Keratinocyte (primary cell): Measurements from ENCODE around the gene KDM1B.

Experiments
- EZH2 ChIP-seq: IDR thresholded peaks from one replicate; pipeline ENCODE4 v1.6.1; 2012; ENCODE audit warnings: inconsistent platforms, mild to moderate bottlenecking, low read length, moderate library complexity
- TF ChIP-seq, protein P1 (sequence below), 3 experiments: IDR thresholded peaks in 1 of 3; conservative IDR thresholded peaks in 1 of 3; optimal IDR thresholded peaks in 1 of 3; 2 replicates in 2 of 3; 3 replicates in 1 of 3; pipeline versions ENCODE3 to v1.5.1; 2011; ENCODE audit warnings: low read length in 3 of 3, mild to moderate bottlenecking in 3 of 3, moderate library complexity in 2 of 3, control low read depth in 1 of 3, inconsistent platforms in 1 of 3; ENCODE audit not compliant: insufficient read depth in 2 of 3; ENCODE audit errors: extremely low read depth in 1 of 3

DNA sequence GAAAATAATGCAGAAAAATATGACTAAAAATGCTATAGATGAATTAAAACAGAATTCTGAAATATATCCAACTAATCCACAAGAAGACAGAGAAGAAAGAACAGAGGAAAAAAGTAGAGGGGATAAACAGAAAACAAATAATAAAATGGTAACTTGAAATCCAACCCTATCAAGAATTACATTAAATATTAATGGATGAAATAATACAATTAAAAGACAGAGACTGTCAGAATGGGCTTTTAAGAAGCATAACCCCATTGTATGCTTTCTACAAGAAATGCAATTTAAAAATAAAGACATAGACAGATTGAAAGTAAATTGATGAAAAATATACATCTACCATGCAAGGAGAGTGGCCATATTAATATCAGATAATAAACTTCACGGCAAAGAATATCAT lies 48.2 kb upstream of the KDM1B start:
- TF ChIP-seq, protein P1, sequence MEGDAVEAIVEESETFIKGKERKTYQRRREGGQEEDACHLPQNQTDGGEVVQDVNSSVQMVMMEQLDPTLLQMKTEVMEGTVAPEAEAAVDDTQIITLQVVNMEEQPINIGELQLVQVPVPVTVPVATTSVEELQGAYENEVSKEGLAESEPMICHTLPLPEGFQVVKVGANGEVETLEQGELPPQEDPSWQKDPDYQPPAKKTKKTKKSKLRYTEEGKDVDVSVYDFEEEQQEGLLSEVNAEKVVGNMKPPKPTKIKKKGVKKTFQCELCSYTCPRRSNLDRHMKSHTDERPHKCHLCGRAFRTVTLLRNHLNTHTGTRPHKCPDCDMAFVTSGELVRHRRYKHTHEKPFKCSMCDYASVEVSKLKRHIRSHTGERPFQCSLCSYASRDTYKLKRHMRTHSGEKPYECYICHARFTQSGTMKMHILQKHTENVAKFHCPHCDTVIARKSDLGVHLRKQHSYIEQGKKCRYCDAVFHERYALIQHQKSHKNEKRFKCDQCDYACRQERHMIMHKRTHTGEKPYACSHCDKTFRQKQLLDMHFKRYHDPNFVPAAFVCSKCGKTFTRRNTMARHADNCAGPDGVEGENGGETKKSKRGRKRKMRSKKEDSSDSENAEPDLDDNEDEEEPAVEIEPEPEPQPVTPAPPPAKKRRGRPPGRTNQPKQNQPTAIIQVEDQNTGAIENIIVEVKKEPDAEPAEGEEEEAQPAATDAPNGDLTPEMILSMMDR (optimal IDR thresholded peaks at IDR 0.05 in 1 of 3, IDR thresholded peaks at IDR 0.05 in 1 of 3, conservative IDR thresholded peaks at IDR 0.05 in 1 of 3; ENCODE audit: extremely low read depth in 1 of 3, insufficient read depth in 2 of 3, low read length in 3 of 3) = no peak
- no peak for TF ChIP-seq EZH2
